T follicular helper cell (primary cell): ENCODE data around the gene EDIL3.
"Not testable (repeated sequence)": the region's sequence is repeated elsewhere in the genome, so short reads cannot be mapped to it uniquely, and the experiment has no call there.

Experiments
- DNase-seq: peaks from one replicate; pipeline ENCODE4 v3.0.0-alpha.2; 2020; ENCODE audit warnings: low read depth

EDIL3 gene

GRCh38 chr5:84063041-84063440 lies 321.6 kb downstream of the EDIL3 start:
- no peak for DNase-seq

- no peak for DNase-seq
These were observed 325.0 kb downstream of the EDIL3 start for GRCh38 chr5:84059672-84060071.

GRCh38 chr5:84058561-84058960 lies 326.1 kb downstream of the EDIL3 start:
- no peak for DNase-seq

GRCh38 chr5:84057211-84057610 lies 327.5 kb downstream of the EDIL3 start:
- no peak for DNase-seq

- DNase-seq, result no peak
These were observed 338.7 kb downstream of the EDIL3 start for GRCh38 chr5:84045964-84046363.

- DNase-seq, result no peak
These were observed 347.8 kb downstream of the EDIL3 start for GRCh38 chr5:84036842-84037241.

GRCh38 chr5:84032324-84032723 lies 352.4 kb downstream of the EDIL3 start:
- no peak for DNase-seq

- no peak for DNase-seq
These were observed 356.6 kb downstream of the EDIL3 start for GRCh38 chr5:84028093-84028492.

- not testable (repeated sequence) for DNase-seq
These were observed 366.2 kb downstream of the EDIL3 start for GRCh38 chr5:84018521-84018920.

- no peak for DNase-seq
These were observed 367.0 kb downstream of the EDIL3 start for GRCh38 chr5:84017523-84018172.

GRCh38 chr5:84016085-84016484 lies 368.6 kb downstream of the EDIL3 start:
- DNase-seq, result no peak

GRCh38 chr5:84014966-84015365 lies 369.7 kb downstream of the EDIL3 start:
- DNase-seq, result no peak

GRCh38 chr5:83993803-83994202 lies 390.9 kb downstream of the EDIL3 start:
- DNase-seq, result no peak

GRCh38 chr5:83991566-83992224 lies 393.0 kb downstream of the EDIL3 start:
- no peak for DNase-seq

GRCh38 chr5:83988293-83988685 lies 396.4 kb downstream of the EDIL3 start:
- DNase-seq, result no peak

- DNase-seq, result no peak
These were observed 397.0 kb downstream of the EDIL3 start for GRCh38 chr5:83987513-83988292.

- DNase-seq, result no peak
These were observed 400.8 kb downstream of the EDIL3 start for GRCh38 chr5:83983852-83984251.

GRCh38 chr5:83973925-83974815 lies 410.5 kb downstream of the EDIL3 start:
- no peak for DNase-seq

- DNase-seq, result no peak
These were observed 411.8 kb downstream of the EDIL3 start for GRCh38 chr5:83972909-83973308.

GRCh38 chr5:83972236-83972635 lies 412.4 kb downstream of the EDIL3 start:
- DNase-seq, result no peak

- no peak for DNase-seq
These were observed 417.3 kb downstream of the EDIL3 start for GRCh38 chr5:83967417-83967816.

- no peak for DNase-seq
These were observed 419.2 kb downstream of the EDIL3 start for GRCh38 chr5:83965441-83965840.
